HL-60 (cell line): Measurements from ENCODE around the gene HDAC9.

Source experiments
- DNase-seq, 2 experiments: peaks; one replicate each; pipeline ENCODE4 v3.0.0-alpha.2; 2010 to 2020; ENCODE audit warnings: low read depth in 1 of 2, low spot score in 1 of 2
- H3K27ac ChIP-seq: fragments of 250-450 bp; sonication (Bioruptor Pico); replicated peaks from 2 replicates; pipeline ENCODE4 v1.5.1; 2020; ENCODE audit warnings: mild to moderate bottlenecking, moderate library complexity
- H3K27me3 ChIP-seq: fragments of 250-450 bp; sonication (Bioruptor Pico); 2 replicates; pipeline ENCODE4 v1.5.1; 2021; ENCODE audit warnings: mild to moderate bottlenecking, moderate library complexity; ENCODE audit not compliant: insufficient read depth, poor library complexity, severe bottlenecking
- H3K4me3 ChIP-seq: replicated peaks from 2 replicates; pipeline ENCODE4 v1.5.1; 2011; ENCODE audit warnings: mild to moderate bottlenecking, control low read depth, low read length; ENCODE audit not compliant: insufficient read depth
- CTCF ChIP-seq: IDR thresholded peaks from one replicate; pipeline ENCODE4 v1.5.1; 2011; ENCODE audit warnings: low read length, control low read depth, inconsistent platforms; ENCODE audit not compliant: insufficient read depth
- GABPA ChIP-seq: IDR thresholded peaks from 2 replicates; pipeline ENCODE4 v1.6.1; 2012; ENCODE audit warnings: low read depth
- POLR2AphosphoS5 ChIP-seq: IDR thresholded peaks from 2 replicates; pipeline ENCODE4 v1.6.1; 2012; ENCODE audit warnings: low read depth
- REST ChIP-seq: IDR thresholded peaks from 2 replicates; pipeline ENCODE4 v1.6.1; 2012; ENCODE audit warnings: low read depth; ENCODE audit not compliant: insufficient replicate concordance
- SPI1 ChIP-seq: IDR thresholded peaks from 2 replicates; pipeline ENCODE4 v1.6.1; 2012; ENCODE audit warnings: low read depth, mild to moderate bottlenecking, borderline replicate concordance

HDAC9 gene

DNA sequence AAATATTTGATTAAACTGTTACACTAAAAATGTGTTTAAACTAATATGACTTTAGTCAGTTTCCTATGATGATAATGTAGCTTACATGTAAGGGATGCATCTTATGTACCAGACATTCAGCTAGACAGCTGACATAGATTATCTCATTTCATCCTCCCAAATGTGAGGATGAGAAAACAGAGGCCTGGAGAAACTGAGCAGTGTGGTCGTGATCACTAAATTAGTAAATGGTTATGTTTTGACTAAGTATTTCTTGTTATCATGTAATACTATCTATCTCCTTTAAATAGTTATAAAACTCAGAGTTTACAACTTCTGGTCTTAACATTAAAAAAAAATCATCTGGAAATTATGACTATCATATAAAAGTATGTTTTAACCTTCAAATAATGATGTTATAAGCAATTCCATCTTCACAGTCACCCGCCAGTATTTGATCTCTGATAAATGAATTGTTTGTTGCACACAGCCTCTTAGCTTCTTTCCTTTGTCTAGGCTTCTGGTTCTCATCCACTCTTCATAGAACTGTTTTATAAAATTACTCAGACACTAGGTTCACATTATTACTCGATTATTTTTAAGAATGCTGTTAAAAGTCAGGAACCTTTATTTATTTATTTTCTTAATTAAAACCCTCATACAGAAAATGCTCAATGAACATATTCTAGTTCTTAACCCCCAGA lies 33.6 kb upstream of the HDAC9 start:
- Histone ChIP-seq H3K27me3 (no peaks in the 10 kb centered on the region), H3K4me3 (no peak overlapping the region), H3K27ac (no peak overlapping the region)
- TF ChIP-seq SPI1 (no peak), POLR2AphosphoS5 (no peak), CTCF (no peak), GABPA (no peak), REST (no peak)
- DNase-seq = no peak

- Histone ChIP-seq H3K4me3 (no peak overlapping the region), H3K27me3 (no peaks in the 10 kb centered on the region), H3K27ac (no peak overlapping the region)
- no peak for TF ChIP-seq SPI1
- no peak for TF ChIP-seq REST
- no peak for TF ChIP-seq GABPA
- TF ChIP-seq CTCF = no peak
- TF ChIP-seq POLR2AphosphoS5 = no peak
- no peak for DNase-seq
These were observed 30.7 kb upstream of the HDAC9 start for GRCh38 chr7:18464830-18465229.

GRCh38 chr7:18467011-18467410 lies 28.5 kb upstream of the HDAC9 start:
- Histone ChIP-seq H3K4me3 (no peak overlapping the region), H3K27me3 (no peaks in the 10 kb centered on the region), H3K27ac (no peak overlapping the region)
- DNase-seq = no peak
- TF ChIP-seq REST = no peak
- no peak for TF ChIP-seq GABPA
- no peak for TF ChIP-seq CTCF
- no peak for TF ChIP-seq SPI1
